Activated naive CD4-positive, alpha-beta T cell treated with anti-CD3 and anti-CD28 coated beads for 36 hours (primary cell): ENCODE results near the gene LINS1. TPM values are rescaled to one million over a fixed set of nuclear protein-coding genes. Genes with fewer than 3 reads are reported as not detected.
A peak's percentile ranks its signal among the peaks of the same experiment; 100 is the strongest.

ENCODE experiments used
- CTCF ChIA-PET: fragments of 350-600 bp; sonication (Branson Sonifier 250); formaldehyde crosslinking; loops from one replicate; lab custom pipeline; 2021; ENCODE audit warnings: antibody characterized with exemption; lab: Charles Lee
- DNase-seq: peaks from one replicate; pipeline ENCODE4 v3.0.0-alpha.2; 2020
- H3K27ac Mint-ChIP-seq: one replicate; pipeline ENCODE4 v1.8.0; 2021; ENCODE audit warnings: mild to moderate bottlenecking, mixed read lengths
- H3K27me3 Mint-ChIP-seq: one replicate; pipeline ENCODE4 v1.8.0; 2021; ENCODE audit warnings: low read depth, mixed read lengths
- H3K36me3 Mint-ChIP-seq: one replicate; pipeline ENCODE4 v1.8.0; 2021; ENCODE audit warnings: low read depth, mixed read lengths
- H3K4me1 Mint-ChIP-seq: one replicate; pipeline ENCODE4 v1.8.0; 2021; ENCODE audit warnings: low read depth, mixed read lengths
- H3K4me3 Mint-ChIP-seq: one replicate; pipeline ENCODE4 v1.8.0; 2021; ENCODE audit warnings: mild to moderate bottlenecking, moderate library complexity, mixed read lengths
- H3K9me3 Mint-ChIP-seq: one replicate; pipeline ENCODE4 v1.8.0; 2021; ENCODE audit warnings: mixed read lengths
- intact Hi-C: fragments of 100-400 bp; cut with micrococcal nuclease; formaldehyde crosslinking; loops from one replicate; pipeline ENCODE4 v1.15.1; 2023
- total RNA-seq, 2 experiments: library from RNA; stranded (reverse); gene quantifications; one replicate each; pipeline ENCODE4 v1.2.3, GENCODE V29; 2021

The LINS1 gene
- total RNA-seq, result 10 to 100 TPM; 36.8 to 37.1 TPM

GRCh38 chr15:100602064-100602822, at the start of gene LINS1, which contains the start of gene ASB7:
TSS of gene LINS1 (minus strand) at chr15:100602184. CDS start at chr15:100580842, 21,342 bp downstream.
TSS of gene ASB7 (plus strand) at chr15:100602589. CDS start at chr15:100612217, 9,628 bp downstream.
- Mint-ChIP-seq H3K9me3 (no peaks in the 10 kb centered on the region), H3K4me3 (no peak within 1 kb of the TSS), H3K27me3 (no peaks in the 10 kb centered on the region), H3K36me3 (peaks cover 24% of the 10 kb centered on the region), H3K4me1 (peaks cover 56% of the 10 kb centered on the region), H3K27ac (no peak within 1 kb of the TSS)
- intact Hi-C loops, result loop anchor here (1.0 to 5.0 kb wide), 6 partner anchors 11 to 690 kb away; partner anchors contain the start of gene CHSY1
- CTCF ChIA-PET, result interaction anchor here (1.2 to 1.9 kb wide), 2 partner anchors 30 to 252 kb away, joined by 6 to 8 read pairs; no protein-coding TSS in a partner anchor
- peak; percentile 99 for DNase-seq

DNA sequence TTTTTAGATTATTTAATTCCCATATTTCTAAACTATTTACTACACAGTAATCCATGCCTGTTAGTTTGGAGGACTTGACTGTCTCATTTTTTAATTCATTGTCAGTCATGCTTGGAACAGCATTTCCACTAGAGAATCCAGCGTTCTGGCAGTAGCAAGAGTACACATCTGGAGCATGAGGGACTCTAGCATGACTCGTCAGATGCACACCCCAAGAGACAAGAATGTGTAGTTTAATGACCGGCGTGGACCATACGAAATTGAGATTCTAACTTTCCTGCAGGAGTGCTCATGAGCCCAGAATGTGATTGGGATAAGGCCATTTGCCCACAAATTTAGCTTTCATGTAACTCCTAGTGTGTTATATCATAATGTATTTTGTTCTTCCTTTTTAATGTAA, 49.3 kb upstream of the LINS1 start:
- Mint-ChIP-seq H3K27ac (no peak overlapping the region), H3K4me1 (no peaks in the 10 kb centered on the region), H3K27me3 (no peaks in the 10 kb centered on the region), H3K4me3 (no peak overlapping the region), H3K36me3 (no peaks in the 10 kb centered on the region), H3K9me3 (no peaks in the 10 kb centered on the region)
- intact Hi-C loops, result no loop called here
- CTCF ChIA-PET, result no interaction called here
- no peak for DNase-seq

GRCh38 chr15:100650685-100651084, 48.7 kb upstream of the LINS1 start:
- no peak overlapping the region for H3K4me3 Mint-ChIP-seq
- CTCF ChIA-PET, result interaction anchor here (0.8 kb wide), 1 partner anchor 266 kb away, joined by 3 read pairs; no protein-coding TSS in a partner anchor
- DNase-seq, result no peak
- no peaks in the 10 kb centered on the region for H3K27me3 Mint-ChIP-seq
- no peaks in the 10 kb centered on the region for H3K36me3 Mint-ChIP-seq
- no peak overlapping the region for H3K27ac Mint-ChIP-seq
- intact Hi-C loops, result no loop called here
- H3K4me1 Mint-ChIP-seq, result no peaks in the 10 kb centered on the region
- H3K9me3 Mint-ChIP-seq, result no peaks in the 10 kb centered on the region

DNA sequence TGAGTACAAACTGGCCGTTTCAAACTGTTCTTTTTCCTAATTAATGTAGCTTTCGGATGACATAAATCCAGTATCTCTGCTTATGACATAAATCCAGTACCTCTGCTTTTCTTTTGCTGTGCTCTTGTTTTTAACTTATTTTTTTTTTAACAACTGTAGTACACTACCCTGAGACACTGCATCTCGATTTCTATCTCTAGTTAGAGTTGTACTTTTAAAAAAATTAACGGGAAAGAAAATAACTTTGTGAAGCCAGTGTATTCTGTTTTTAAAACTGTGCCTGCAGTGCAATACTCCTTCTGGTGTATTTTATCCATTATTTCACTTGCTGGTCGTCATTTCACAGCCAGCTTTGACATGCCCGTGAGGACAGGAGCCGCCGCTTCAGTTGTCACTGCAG, 47.0 kb upstream of the LINS1 start:
- intact Hi-C loops, result no loop called here
- Mint-ChIP-seq H3K27ac (no peak overlapping the region), H3K4me1 (peaks cover 3% of the 10 kb centered on the region), H3K36me3 (no peaks in the 10 kb centered on the region), H3K9me3 (no peaks in the 10 kb centered on the region), H3K27me3 (no peaks in the 10 kb centered on the region), H3K4me3 (no peak overlapping the region)
- DNase-seq, result no peak
- CTCF ChIA-PET, result interaction anchor here (0.6 to 0.7 kb wide), 2 partner anchors 22 to 46 kb away, joined by 3 to 4 read pairs; no protein-coding TSS in a partner anchor

DNA sequence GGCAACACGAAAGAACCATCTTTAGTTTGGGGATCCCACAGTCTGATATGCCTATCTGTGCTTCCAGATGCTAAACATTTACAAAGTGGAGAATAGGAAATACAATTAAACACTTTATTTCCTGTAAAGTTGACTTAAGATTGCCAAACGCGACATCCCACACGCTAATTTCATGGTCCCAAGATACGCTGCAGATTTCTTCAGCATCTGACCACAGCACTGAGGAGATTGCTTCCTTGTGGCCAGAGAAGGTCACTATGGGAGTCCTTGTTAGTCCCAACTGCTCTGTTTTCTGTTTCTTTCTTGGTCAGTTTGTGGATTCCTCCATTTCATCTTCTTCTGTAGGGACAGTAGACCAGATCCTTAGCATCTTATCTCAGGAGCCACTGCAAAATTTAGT, 43.7 kb upstream of the LINS1 start:
- H3K4me3 Mint-ChIP-seq, result no peak overlapping the region
- intact Hi-C loops, result no loop called here
- DNase-seq, result no peak
- CTCF ChIA-PET, result interaction anchor here (2.3 kb wide), 1 partner anchor 295 kb away, joined by 6 read pairs; no protein-coding TSS in a partner anchor
- H3K36me3 Mint-ChIP-seq, result peaks cover 1% of the 10 kb centered on the region
- H3K27me3 Mint-ChIP-seq, result no peaks in the 10 kb centered on the region
- peaks cover 22% of the 10 kb centered on the region for H3K4me1 Mint-ChIP-seq
- no peaks in the 10 kb centered on the region for H3K9me3 Mint-ChIP-seq
- no peak overlapping the region for H3K27ac Mint-ChIP-seq

- DNase-seq, result no peak
- intact Hi-C loops, result no loop called here
- no peak overlapping the region for H3K27ac Mint-ChIP-seq
- no peaks in the 10 kb centered on the region for H3K9me3 Mint-ChIP-seq
- H3K36me3 Mint-ChIP-seq, result peaks cover 6% of the 10 kb centered on the region
- no peak overlapping the region for H3K4me3 Mint-ChIP-seq
- peaks cover 41% of the 10 kb centered on the region for H3K4me1 Mint-ChIP-seq
- no peaks in the 10 kb centered on the region for H3K27me3 Mint-ChIP-seq
- CTCF ChIA-PET, result no interaction called here
Observed at GRCh38 chr15:100642950-100643338, 41.0 kb upstream of the LINS1 start.

DNA sequence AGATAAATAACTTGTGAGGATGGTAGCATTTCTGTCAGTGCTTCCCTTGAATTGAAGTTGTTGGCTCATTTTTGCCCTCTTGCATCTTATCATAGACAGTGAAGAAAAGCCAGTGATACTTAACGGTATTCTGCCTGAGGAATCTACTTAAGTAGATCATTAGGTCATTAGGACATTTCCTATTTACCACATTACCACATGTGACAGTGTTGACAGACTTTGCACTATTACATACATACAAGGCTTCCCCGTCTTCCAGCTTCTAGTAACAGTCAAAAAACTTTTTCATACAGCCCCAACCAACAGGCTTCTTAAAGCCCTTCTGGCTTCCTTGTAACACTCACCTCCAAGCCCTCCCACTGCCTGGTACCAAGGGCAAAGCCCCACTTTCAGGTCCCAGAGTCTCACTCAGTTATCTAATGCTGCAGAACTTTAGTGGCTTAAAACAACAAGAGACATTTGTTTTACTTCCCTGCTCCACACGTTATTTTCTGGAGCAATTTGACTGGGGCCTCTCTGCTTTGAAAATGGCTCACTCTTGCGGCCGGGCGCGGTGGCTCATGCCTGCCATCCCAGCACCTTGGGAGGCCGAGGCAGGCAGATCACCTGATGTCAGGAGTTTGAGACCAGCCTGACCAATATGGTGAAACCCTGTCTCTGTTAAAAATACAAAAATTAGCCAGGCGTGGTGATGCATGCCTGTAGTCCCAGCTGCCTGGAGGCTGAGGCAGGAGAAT, 40.4 kb upstream of the LINS1 start:
- CTCF ChIA-PET, result no interaction called here
- Mint-ChIP-seq H3K9me3 (no peaks in the 10 kb centered on the region), H3K4me3 (no peak overlapping the region), H3K27me3 (no peaks in the 10 kb centered on the region), H3K4me1 (peaks cover 45% of the 10 kb centered on the region), H3K27ac (no peak overlapping the region), H3K36me3 (peaks cover 6% of the 10 kb centered on the region)
- intact Hi-C loops, result no loop called here
- no peak for DNase-seq

- H3K4me1 Mint-ChIP-seq, result peaks cover 70% of the 10 kb centered on the region
- CTCF ChIA-PET, result no interaction called here
Observed at GRCh38 chr15:100638177-100638730, 36.3 kb upstream of the LINS1 start.

DNA sequence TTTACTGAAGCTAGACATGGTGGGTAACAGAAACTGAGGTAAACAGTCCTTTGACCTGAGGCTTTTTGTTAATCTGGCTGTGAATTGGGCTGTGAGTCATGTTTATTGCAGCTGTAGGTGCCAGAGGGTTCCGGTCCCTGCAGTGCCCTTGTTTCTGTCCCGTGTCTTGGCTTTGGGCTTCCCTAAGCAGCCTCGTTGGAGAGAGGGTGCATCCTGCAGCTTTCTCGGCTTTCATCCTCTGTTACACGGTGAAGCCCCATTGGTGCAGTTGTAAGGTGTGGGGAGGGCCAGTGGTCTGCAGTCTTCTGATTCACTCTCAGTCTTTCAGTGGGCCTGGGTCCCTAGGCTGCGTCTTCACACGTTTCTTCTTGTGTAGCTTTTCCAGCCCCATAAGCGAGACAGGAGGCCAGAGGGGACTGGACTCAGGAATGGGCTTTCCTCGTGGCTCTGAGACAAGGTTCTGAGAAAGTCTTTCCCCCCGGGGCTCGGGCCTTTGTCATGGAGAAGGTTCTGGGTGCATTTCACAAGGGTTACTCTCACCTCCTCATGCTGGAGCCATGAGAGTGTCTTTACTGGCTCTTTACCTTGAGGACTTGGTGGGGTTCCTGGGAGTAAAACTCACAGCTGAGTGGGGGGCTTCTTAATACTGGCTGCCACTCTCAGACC, 33.6 kb upstream of the LINS1 start:
- H3K9me3 Mint-ChIP-seq, result no peaks in the 10 kb centered on the region
- peaks cover 62% of the 10 kb centered on the region for H3K4me1 Mint-ChIP-seq
- H3K36me3 Mint-ChIP-seq, result peaks cover 10% of the 10 kb centered on the region
- no peak overlapping the region for H3K4me3 Mint-ChIP-seq
- CTCF ChIA-PET, result no interaction called here
- no peak overlapping the region for H3K27ac Mint-ChIP-seq
- intact Hi-C loops, result no loop called here
- DNase-seq, result no peak
- no peaks in the 10 kb centered on the region for H3K27me3 Mint-ChIP-seq

More at GRCh38 chr15:100638177-100638730, 36.3 kb upstream of the LINS1 start:
- Mint-ChIP-seq H3K4me3 (no peak overlapping the region), H3K9me3 (no peaks in the 10 kb centered on the region), H3K27ac (no peak overlapping the region), H3K27me3 (no peaks in the 10 kb centered on the region), H3K36me3 (peaks cover 8% of the 10 kb centered on the region)
- DNase-seq, result no peak
- intact Hi-C loops, result no loop called here

- CTCF ChIA-PET, result interaction anchor here (0.8 kb wide), 1 partner anchor 9 kb away, joined by 4 read pairs; no protein-coding TSS in a partner anchor
- no peaks in the 10 kb centered on the region for H3K27me3 Mint-ChIP-seq
- no peak overlapping the region for H3K27ac Mint-ChIP-seq
- peaks cover 23% of the 10 kb centered on the region for H3K36me3 Mint-ChIP-seq
- no peaks in the 10 kb centered on the region for H3K9me3 Mint-ChIP-seq
- intact Hi-C loops, result loop anchor here (5.0 kb wide), 1 partner anchor 281 kb away; no protein-coding TSS in a partner anchor
- H3K4me3 Mint-ChIP-seq, result no peak overlapping the region
- H3K4me1 Mint-ChIP-seq, result peaks cover 51% of the 10 kb centered on the region
- DNase-seq, result no peak
Observed at GRCh38 chr15:100633763-100634075, 31.7 kb upstream of the LINS1 start.

DNA sequence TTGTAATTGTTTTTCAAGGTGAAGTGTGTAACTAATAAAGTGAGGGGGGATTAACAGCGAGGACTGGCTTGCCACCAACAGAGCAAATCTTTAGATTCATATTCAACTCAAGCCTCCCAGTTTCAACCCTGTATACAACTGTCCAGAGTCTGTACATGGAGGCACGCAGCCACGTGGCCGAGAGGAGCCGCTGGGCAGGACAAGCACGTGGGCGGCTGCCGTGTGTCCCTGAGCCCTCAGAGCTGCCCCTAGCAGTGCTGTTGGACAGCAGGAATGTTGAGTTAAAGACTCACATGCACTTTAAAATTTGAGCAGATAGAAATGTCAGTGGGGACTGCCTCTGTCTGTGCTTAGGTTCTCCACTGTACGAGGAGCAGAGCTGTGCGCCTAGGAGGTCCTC, 29.8 kb upstream of the LINS1 start:
- H3K9me3 Mint-ChIP-seq, result no peaks in the 10 kb centered on the region
- no peak overlapping the region for H3K4me3 Mint-ChIP-seq
- DNase-seq, result no peak
- H3K27me3 Mint-ChIP-seq, result no peaks in the 10 kb centered on the region
- peaks cover 18% of the 10 kb centered on the region for H3K36me3 Mint-ChIP-seq
- CTCF ChIA-PET, result interaction anchor here (1.0 to 2.9 kb wide), 2 partner anchors 282 to 375 kb away, joined by 3 to 10 read pairs; no protein-coding TSS in a partner anchor
- intact Hi-C loops, result loop anchor here (5.0 kb wide), 1 partner anchor 280 kb away; no protein-coding TSS in a partner anchor
- peaks cover 42% of the 10 kb centered on the region for H3K4me1 Mint-ChIP-seq
- no peak overlapping the region for H3K27ac Mint-ChIP-seq
